Measurements from ENCODE around the gene TCFL5. TPM values are rescaled to one million over a fixed set of nuclear protein-coding genes. Genes with fewer than 3 reads are reported as not detected.
A peak's percentile ranks its signal among the peaks of the same experiment; 100 is the strongest.

The TCFL5 gene
- total and polyA plus RNA-seq, 3 donors from 2014 or later, result 66.4 to 184 (median 85.3) TPM

DNA sequence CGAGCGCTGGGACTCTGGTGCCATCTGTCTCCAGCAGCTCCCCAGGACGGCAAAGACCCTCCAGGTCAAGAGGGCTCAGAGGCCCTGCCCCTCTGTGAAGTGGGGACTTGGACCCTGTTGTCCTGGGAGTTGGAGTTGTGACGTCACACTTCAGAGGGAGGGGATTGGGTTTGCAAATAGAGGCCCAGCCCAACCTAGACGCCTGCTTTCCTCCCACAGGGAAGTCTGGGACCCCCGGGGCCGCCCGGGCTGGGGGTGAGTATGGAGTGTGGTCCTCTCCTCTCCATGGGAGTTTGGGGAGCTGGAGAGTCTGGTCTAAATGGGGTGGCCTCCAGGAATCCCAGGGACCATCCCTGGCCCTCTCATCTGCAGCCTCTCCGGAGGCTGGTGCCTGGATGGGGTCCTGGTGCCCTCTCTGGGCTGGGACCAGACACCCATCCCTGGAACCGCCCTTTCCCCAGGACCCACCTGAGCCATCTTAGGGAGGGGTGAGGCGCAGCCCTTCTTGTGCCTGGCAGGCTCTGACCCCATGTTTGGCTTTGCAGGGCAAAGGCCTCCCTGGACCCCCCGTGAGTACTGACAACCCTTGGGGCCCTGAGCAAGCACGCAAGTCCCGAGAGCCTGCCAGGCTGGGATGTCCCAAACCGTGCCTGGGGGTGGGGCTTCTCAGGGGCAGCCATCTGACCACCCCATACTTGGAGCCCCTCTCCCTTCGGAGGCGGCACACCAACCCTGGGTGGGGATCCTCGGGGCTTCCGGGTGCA lies 40.5 kb downstream of the TCFL5 start:
- intact Hi-C loops (cut with DNase I; ENCODE audit: low total_unique reads), result no loop called here
- TF ChIP-seq CTCF (IDR thresholded peaks at IDR 0.05) (no peak), POLR2A (IDR thresholded peaks at IDR 0.05) (no peak)
- Histone ChIP-seq H3K27me3 (no peaks in the 10 kb centered on the region), H3K9me3 (no peaks in the 10 kb centered on the region), H3K4me3 (no peak overlapping the region), H3K36me3 (ENCODE audit: low read depth, missing control alignments) (no peaks in the 10 kb centered on the region), H3K27ac (no peak overlapping the region), H3K4me1 (peaks cover 25% of the 10 kb centered on the region)
- no peak for DNase-seq
- WGBS, 2 donors, result 92 to 95% methylated on average over 4 to 19 of the region's 19 CpGs

- no peak overlapping the region for H3K27ac ChIP-seq
- peaks cover 33% of the 10 kb centered on the region for H3K4me1 ChIP-seq
- TF ChIP-seq CTCF (IDR thresholded peaks at IDR 0.05) (no peak), POLR2A (IDR thresholded peaks at IDR 0.05) (no peak)
- intact Hi-C loops (cut with DNase I; ENCODE audit: low total_unique reads), result no loop called here
- no peaks in the 10 kb centered on the region for H3K27me3 ChIP-seq
- WGBS, 2 donors, result 81 to 91% methylated on average over 7 to 23 of the region's 23 CpGs
- DNase-seq, result no peak
- H3K9me3 ChIP-seq, result no peaks in the 10 kb centered on the region
- H3K36me3 ChIP-seq (ENCODE audit: low read depth, missing control alignments), result no peaks in the 10 kb centered on the region
- no peak overlapping the region for H3K4me3 ChIP-seq
These were observed 41.2 kb downstream of the TCFL5 start for GRCh38 chr20:62820208-62820961.

- Histone ChIP-seq H3K27ac (no peak overlapping the region), H3K27me3 (no peaks in the 10 kb centered on the region), H3K4me1 (peaks cover 34% of the 10 kb centered on the region), H3K4me3 (no peak overlapping the region), H3K9me3 (no peaks in the 10 kb centered on the region), H3K36me3 (ENCODE audit: low read depth, missing control alignments) (no peaks in the 10 kb centered on the region)
- TF ChIP-seq CTCF (IDR thresholded peaks at IDR 0.05) (no peak), POLR2A (IDR thresholded peaks at IDR 0.05) (no peak)
- DNase-seq, result no peak
- intact Hi-C loops (cut with DNase I; ENCODE audit: low total_unique reads), result loop anchor here (10.0 kb wide), 1 partner anchor 155 kb away; no protein-coding TSS in a partner anchor
- 70% methylated on average over 16 of the region's 16 CpGs; no CpG with 5 or more reads in 1 of the 2 donors for WGBS, 2 donors
These were observed 42.0 kb downstream of the TCFL5 start for GRCh38 chr20:62819494-62820174.

GRCh38 chr20:62818592-62819493 lies 42.8 kb downstream of the TCFL5 start:
- no peak overlapping the region for H3K27ac ChIP-seq
- DNase-seq, result peak; percentile 57
- intact Hi-C loops (cut with DNase I; ENCODE audit: low total_unique reads), result loop anchor here (10.0 kb wide), 1 partner anchor 154 kb away; no protein-coding TSS in a partner anchor
- H3K27me3 ChIP-seq, result no peaks in the 10 kb centered on the region
- no peaks in the 10 kb centered on the region for H3K36me3 ChIP-seq (ENCODE audit: low read depth, missing control alignments)
- no peak overlapping the region for H3K4me3 ChIP-seq
- TF ChIP-seq POLR2A (IDR thresholded peaks at IDR 0.05) (no peak), CTCF (IDR thresholded peaks at IDR 0.05) (no peak)
- 37 to 44% methylated on average over 7 to 25 of the region's 25 CpGs for WGBS, 2 donors
- no peaks in the 10 kb centered on the region for H3K9me3 ChIP-seq
- H3K4me1 ChIP-seq, result peaks cover 34% of the 10 kb centered on the region
